Hindlimb muscle (tissue), 1 donor: ENCODE data around the gene IFNA10. TPM values are rescaled to one million over a fixed set of nuclear protein-coding genes. Genes with fewer than 3 reads are reported as not detected.
"Not testable (repeated sequence)": the region's sequence is repeated elsewhere in the genome, so short reads cannot be mapped to it uniquely, and the experiment has no call there.

Experiments used
- DNase-seq: peaks from one replicate; pipeline ENCODE4 v3.0.0-alpha.2; 2013
- polyA plus RNA-seq: library from polyadenylated mRNA; unstranded; fragments of 120-200 nt; gene quantifications from one replicate; pipeline ENCODE4 v1.2.1, GENCODE V29; 2013; ENCODE audit not compliant: insufficient read length

Gene IFNA10
- polyA plus RNA-seq, 1 donor, result not detected

DNA sequence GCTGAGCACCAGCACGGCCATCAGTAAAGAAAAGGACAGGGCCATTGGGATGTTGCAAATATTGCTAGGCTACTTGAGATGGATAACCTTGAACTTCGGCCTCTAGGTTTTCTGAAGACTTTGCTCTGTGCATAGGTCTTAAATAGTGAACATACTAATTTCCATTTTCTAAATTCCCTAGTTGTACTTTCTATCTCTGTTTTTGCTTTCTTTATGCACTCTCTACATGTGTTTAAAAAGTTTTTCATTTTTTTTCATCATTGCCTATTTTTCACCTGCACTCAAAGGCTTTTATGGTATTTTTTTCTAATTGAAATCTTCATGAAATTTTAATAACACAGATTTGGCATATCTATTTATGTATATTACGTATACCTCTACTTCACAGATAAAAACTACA is 19.5 kb downstream of the IFNA10 start, which contains the start of gene IFNA4:
Gene IFNA4, minus strand, starts transcription at position 101 of the 400 bp plus-strand sequence. Its CDS starts 56 bp downstream, at position 45.
- DNase-seq, result not testable (repeated sequence)

DNA sequence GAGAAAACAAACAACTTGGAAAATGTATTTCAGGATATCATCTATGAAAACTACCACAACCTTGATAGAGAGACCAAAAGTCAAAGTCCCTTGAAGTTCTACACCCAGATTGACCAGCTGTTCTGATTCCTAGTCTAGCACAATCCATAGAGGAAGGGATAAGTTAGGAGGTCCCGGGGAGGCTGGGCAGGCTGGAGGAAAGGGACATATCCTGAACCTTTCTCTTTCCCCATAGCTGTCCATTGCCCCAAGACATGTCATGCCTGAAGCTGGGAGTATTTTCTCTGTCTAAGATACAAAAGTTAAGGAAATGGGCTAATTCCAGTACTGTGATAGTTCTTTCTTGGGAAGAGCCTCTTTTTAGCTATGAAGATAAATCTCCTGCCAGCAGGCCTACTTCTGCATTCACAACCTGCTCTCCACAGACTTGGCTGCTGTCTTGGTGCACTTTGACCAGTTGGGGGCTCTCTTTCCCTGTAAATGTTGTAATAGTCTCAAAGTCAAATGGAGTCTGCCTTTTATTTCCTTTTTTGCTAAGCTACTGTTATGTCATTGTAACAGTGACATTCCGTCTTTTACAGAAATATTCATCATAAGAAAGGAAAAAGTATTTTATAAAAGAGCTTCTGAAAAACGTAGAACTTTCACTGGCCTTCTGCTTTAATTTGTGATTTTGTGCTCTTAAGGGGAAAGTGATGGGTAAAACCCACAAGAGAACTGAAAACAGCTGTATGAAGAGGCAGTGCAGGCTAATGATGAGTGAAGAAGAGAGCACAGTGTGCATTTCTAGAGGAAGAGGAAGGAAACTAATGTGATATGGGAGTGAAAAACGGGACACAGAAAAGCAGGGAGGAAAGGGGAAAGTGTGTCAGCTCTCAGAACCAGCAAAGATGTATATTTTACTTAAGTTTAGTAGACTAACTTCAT is 23.9 kb downstream of the IFNA10 start:
- DNase-seq, result not testable (repeated sequence)

DNA sequence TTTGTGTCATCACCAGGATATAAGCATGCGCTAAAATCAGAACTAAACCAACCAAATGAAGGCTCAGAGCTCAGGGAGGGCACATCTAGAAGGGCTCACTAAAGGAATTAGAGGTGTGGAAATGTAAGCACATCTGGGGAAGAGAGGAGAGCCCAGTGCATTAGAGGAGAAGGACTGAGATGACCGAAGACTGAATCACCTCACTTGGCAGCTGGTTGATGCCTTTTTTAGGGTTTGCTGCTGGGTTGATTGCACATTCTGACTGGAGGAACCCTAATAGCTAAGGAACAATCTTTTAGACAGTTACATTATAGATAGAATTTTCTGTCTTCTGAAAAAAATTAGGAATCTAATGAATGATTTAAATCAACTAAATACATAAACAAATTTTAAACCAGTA is 32.3 kb downstream of the IFNA10 start:
- no peak for DNase-seq

DNA sequence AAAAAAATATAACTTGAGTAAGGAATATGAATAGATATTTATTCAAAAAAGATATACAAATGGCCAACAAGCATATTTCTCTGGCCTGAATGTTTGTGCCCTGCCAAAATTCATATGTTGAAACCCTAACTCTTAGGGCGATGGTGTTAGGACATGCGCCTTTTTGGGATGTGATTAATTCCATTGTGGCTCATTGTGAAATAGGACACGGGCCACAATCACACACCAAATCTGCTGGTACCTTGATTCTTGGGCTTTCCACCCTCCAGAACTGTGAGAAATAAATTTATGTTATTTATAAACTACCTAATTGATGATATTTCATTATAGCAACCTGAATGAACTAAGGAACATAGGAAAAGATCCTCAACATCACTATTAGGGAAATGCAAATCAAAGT is 34.8 kb downstream of the IFNA10 start:
- no peak for DNase-seq

DNA sequence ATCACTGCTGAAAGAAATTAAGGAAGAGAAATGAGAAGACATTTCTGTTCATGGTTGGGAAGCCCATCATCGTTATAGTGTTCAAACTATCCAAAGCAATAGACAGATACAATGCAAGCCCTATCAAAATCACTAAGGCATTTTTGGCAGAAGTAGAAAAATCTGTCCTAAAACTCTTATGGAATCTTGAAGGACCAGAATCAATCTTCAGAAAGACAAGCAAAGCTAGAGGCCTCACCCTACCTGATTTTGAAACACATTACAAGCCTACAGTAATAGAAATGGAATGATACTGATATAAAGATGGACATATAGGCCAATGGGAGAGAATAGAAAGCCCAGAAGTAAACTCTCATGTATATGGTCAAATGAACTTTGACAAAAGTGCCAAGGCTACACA is 35.6 kb downstream of the IFNA10 start:
- no peak for DNase-seq

DNA sequence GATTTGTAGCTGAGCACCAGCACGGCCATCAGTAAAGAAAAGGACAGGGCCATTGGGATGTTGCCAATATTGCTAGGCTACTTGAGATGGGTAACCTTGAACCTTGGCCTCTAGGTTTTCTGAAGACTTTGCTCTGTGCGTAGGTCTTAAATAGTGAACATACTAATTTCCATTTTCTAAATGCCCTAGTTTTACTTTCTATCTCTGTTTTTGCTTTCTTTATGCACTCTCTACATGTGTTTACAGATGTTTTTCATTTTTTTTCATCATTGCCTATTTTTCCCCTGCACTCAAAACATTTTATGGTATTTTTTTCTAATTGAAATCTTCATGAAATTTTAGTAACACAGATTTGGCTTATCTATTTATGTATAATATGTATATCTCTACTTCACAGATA is 40.4 kb downstream of the IFNA10 start, which contains the start of gene IFNA21:
Gene IFNA21, minus strand, starts transcription at position 101 of the 400 bp plus-strand sequence. Its CDS starts 48 bp downstream, at position 53.
- DNase-seq, result not testable (repeated sequence)

DNA sequence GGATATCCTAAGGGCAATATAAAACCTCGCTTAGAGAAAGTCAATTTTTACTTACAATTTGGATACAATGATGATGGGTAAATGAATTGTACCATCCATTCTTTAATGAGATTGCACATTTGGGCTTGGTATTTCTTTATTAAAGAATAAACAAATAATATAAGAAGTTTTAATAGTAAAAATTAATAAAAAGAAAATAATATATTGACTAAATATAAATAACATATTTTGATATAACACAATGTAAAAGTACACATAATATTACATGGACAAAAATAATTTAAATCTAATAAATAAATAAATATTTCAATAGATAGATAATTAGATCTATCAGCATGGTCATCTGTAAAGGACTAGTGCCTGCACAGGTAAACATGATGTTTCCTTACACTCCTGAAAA is 41.4 kb downstream of the IFNA10 start:
- DNase-seq, result no peak

DNA sequence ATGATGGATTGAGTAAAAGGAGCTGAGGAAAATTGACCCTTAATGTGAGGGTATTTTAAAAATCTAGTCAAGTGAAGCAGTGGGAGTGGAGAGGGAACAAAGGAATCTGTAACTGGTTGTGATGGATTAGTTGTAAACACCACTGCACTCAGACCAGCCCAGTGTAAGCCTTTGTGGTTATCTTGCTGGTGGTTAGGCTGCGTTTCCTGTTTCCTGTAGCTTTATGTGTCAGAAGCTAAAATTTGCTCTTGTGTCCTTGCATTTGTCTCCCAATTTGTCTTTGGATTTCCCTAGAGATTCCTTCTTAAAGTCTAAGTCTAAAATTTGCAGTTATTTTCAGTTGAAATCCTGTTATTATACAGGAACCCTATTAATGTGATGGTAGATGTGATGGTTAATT is 46.8 kb downstream of the IFNA10 start:
- DNase-seq, result no peak

Other genes with a start within 250 kb of the IFNA10 start
- gene HACD4, start 175.5 kb downstream of the IFNA10 start, polyA plus RNA-seq, result 1.4 TPM
- gene IFNB1, start 129.2 kb downstream of the IFNA10 start, polyA plus RNA-seq, result not detected
- not detected for gene IFNW1, start 65.3 kb downstream of the IFNA10 start, polyA plus RNA-seq
- not detected for gene IFNA21, start 40.5 kb downstream of the IFNA10 start, polyA plus RNA-seq
- not detected for gene IFNA4, start 19.6 kb downstream of the IFNA10 start, polyA plus RNA-seq
- gene IFNA7, start 4.9 kb downstream of the IFNA10 start, polyA plus RNA-seq, result not detected
- gene IFNA16, start 10.2 kb upstream of the IFNA10 start, polyA plus RNA-seq, result not detected
- gene IFNA17, start 21.1 kb upstream of the IFNA10 start, polyA plus RNA-seq, result not detected
- not detected for gene IFNA14, start 32.9 kb upstream of the IFNA10 start, polyA plus RNA-seq
- gene IFNA5, start 98.2 kb upstream of the IFNA10 start, polyA plus RNA-seq, result not detected
- gene KLHL9, start 128.3 kb upstream of the IFNA10 start, polyA plus RNA-seq, result 19.6 TPM
- not detected for gene IFNA6, start 143.7 kb upstream of the IFNA10 start, polyA plus RNA-seq
- not detected for gene IFNA13, start 160.9 kb upstream of the IFNA10 start, polyA plus RNA-seq
- not detected for gene IFNA2, start 178.3 kb upstream of the IFNA10 start, polyA plus RNA-seq
- not detected for gene IFNA8, start 202.0 kb upstream of the IFNA10 start, polyA plus RNA-seq
- not detected for gene IFNA1, start 233.3 kb upstream of the IFNA10 start, polyA plus RNA-seq